K562 (cell line): ENCODE results near the gene ZDHHC15. TPM values are rescaled to one million over a fixed set of nuclear protein-coding genes. Genes with fewer than 3 reads are reported as not detected.
"Not testable (repeated sequence)": the region's sequence is repeated elsewhere in the genome, so short reads cannot be mapped to it uniquely, and the experiment has no call there.

Experiments
- ATAC-seq: fragments of 200-7000 bp; cut with Tn5 transposase; 3 replicates; pipeline ENCODE4 v1.9.1; 2020; ENCODE audit warnings: moderate library complexity
- BruUV-seq: library from RNA; stranded (reverse); fragments of 400-500 nt; replicated peaks from 2 replicates; lab custom pipeline; 2021; lab: Mats Ljungman, UMichigan
- CTCF ChIA-PET: fragments of 300-600 bp; formaldehyde crosslinking; extraction: SDS; loops from one replicate; lab custom pipeline; 2021; ENCODE audit warnings: low intra/inter-chr PET ratio; lab: Yijun Ruan, JAX
- POLR2A ChIA-PET: fragments of 300-600, 350-650 bp; sonication (Branson Sonifier 250); formaldehyde crosslinking; extraction: SDS; loops from one replicate; lab custom pipeline; 2021; ENCODE audit warnings: antibody characterized with exemption, inconsistent platforms; lab: Yijun Ruan, JAX
- DNase-seq, 4 experiments: peaks; one replicate each; pipeline versions ENCODE4 v3.0.0 to v3.0.0-alpha.2; 2011 to 2018; ENCODE audit warnings: low spot score in 3 of 4, mixed read lengths in 3 of 4; ENCODE audit errors: extremely low read depth in 1 of 4
- FAIRE-seq: peaks from 2 replicates; lab custom pipeline; 2011; peaks lifted over from hg19 to GRCh38; lab: Jason Lieb, UNC
- H2AFZ ChIP-seq: 2 replicates; pipeline ENCODE4 v1.6.0; 2011; ENCODE audit warnings: low read depth, low read length, control low read depth, inconsistent platforms
- H3K27ac ChIP-seq: fragments of 200-600 bp; 3 replicates; pipeline ENCODE4 v1.8.0; 2011; ENCODE audit warnings: low read depth, mild to moderate bottlenecking, control low read depth, inconsistent platforms, low read length, moderate library complexity, mixed read lengths; ENCODE audit errors: extremely low read depth
- H3K27me3 ChIP-seq, 2 experiments: fragments of 300-600 bp in 1 of 2; 2 replicates in 1 of 2; 3 replicates in 1 of 2; pipeline versions ENCODE4 v1.6.0 to v1.8.0; 2011; ENCODE audit warnings: inconsistent platforms in 2 of 2, low read length in 2 of 2, mild to moderate bottlenecking in 1 of 2, mixed read lengths in 1 of 2, moderate library complexity in 1 of 2; ENCODE audit not compliant: control insufficient read depth in 2 of 2, insufficient read depth in 2 of 2
- H3K36me3 ChIP-seq: fragments of 300-600 bp; 3 replicates; pipeline ENCODE4 v1.8.0; 2011; ENCODE audit warnings: mild to moderate bottlenecking, low read length, inconsistent platforms; ENCODE audit not compliant: control insufficient read depth, insufficient read depth
- H3K4me1 ChIP-seq, 2 experiments: fragments of 200-600 bp in 1 of 2; replicated peaks in 1 of 2; 2 replicates in 1 of 2; 3 replicates in 1 of 2; pipeline versions ENCODE4 v1.5.1 to v1.8.0; 2011; ENCODE audit warnings: inconsistent platforms in 2 of 2, low read length in 2 of 2, mild to moderate bottlenecking in 1 of 2, mixed read lengths in 1 of 2, moderate library complexity in 1 of 2; ENCODE audit not compliant: control insufficient read depth in 2 of 2, insufficient read depth in 2 of 2
- H3K4me2 ChIP-seq: 2 replicates; pipeline ENCODE4 v1.6.1; 2011; ENCODE audit warnings: low read length, control low read depth, inconsistent platforms, mixed read lengths; ENCODE audit not compliant: insufficient read depth
- H3K4me3 ChIP-seq: fragments of 200-600 bp; sonication (generic), shearing (Covaris generic); 2 replicates; pipeline ENCODE4 v1.5.1; 2016; ENCODE audit warnings: control low read depth, inconsistent platforms
- H3K79me2 ChIP-seq: fragments of 200-600 bp; 3 replicates; pipeline ENCODE4 v1.8.0; 2011; ENCODE audit warnings: low read length, inconsistent platforms; ENCODE audit not compliant: control insufficient read depth, insufficient read depth
- H3K9ac ChIP-seq, 2 experiments: 2 replicates each; pipeline versions ENCODE4 v1.6.0 to v1.6.1; 2011; ENCODE audit warnings: low read depth in 2 of 2, low read length in 2 of 2, control low read depth in 1 of 2, inconsistent platforms in 1 of 2, mild to moderate bottlenecking in 1 of 2, mixed read lengths in 1 of 2; ENCODE audit not compliant: insufficient read depth in 1 of 2
- H3K9me1 ChIP-seq: one replicate; pipeline ENCODE4 v1.6.0; 2011; ENCODE audit warnings: inconsistent platforms, mild to moderate bottlenecking, low read length, moderate library complexity; ENCODE audit not compliant: control insufficient read depth, insufficient read depth
- H3K9me3 ChIP-seq: replicated peaks from 2 replicates; pipeline ENCODE4 v1.5.1; 2011; ENCODE audit warnings: low read depth, low read length, inconsistent platforms; ENCODE audit not compliant: control insufficient read depth, insufficient read depth
- H4K20me1 ChIP-seq: replicated peaks from 2 replicates; pipeline ENCODE4 v1.6.1; 2011; ENCODE audit warnings: low read length, inconsistent platforms, mixed read lengths; ENCODE audit not compliant: control insufficient read depth, insufficient read depth
- CBFA2T3 ChIP-seq: fragments of 450-650 bp; IDR thresholded peaks from 2 replicates; pipeline ENCODE4 v1.6.1; 2017
- CHD1 ChIP-seq: fragments of 200-600 bp; sonication (generic); IDR thresholded peaks from one replicate; pipeline ENCODE4 v1.6.1; 2012; ENCODE audit warnings: mild to moderate bottlenecking, moderate library complexity, low read length, inconsistent platforms
- NRF1 ChIP-seq, 2 experiments: fragments of 450-650 bp; IDR thresholded peaks in 1 of 2; conservative IDR thresholded peaks in 1 of 2; 2 replicates each; pipeline ENCODE4 v1.6.1; 2014; ENCODE audit warnings: mild to moderate bottlenecking in 2 of 2
- RFX1 ChIP-seq: fragments of 450-650 bp; IDR thresholded peaks from 2 replicates; pipeline ENCODE4 v1.6.1; 2016; ENCODE audit warnings: mild to moderate bottlenecking, moderate library complexity
- ZNF146 ChIP-seq: IDR thresholded peaks from one replicate; pipeline ENCODE4 v1.6.1; 2018; ENCODE audit warnings: missing compliant biosample characterization; ENCODE audit not compliant: unreplicated experiment
- in situ Hi-C: fragments of 300-500 bp; cut with MboI; formaldehyde crosslinking; loops from 4 replicates; pipeline ENCODE4 v1.15.0; 2018; ENCODE audit warnings: inconsistent platforms, mixed read lengths
- intact Hi-C: fragments of 100-400 bp; cut with micrococcal nuclease; formaldehyde crosslinking; loops from 2 replicates; pipeline ENCODE4 v1.14.2; 2022
- polyA plus RNA-seq, 8 experiments: library from polyadenylated mRNA; depleted of rRNA in 4 of 8; stranded (reverse) in 5 of 8; unstranded in 3 of 8; fragments of >200 nt; fragmentation: Nextera tagmentation in 2 of 8; fragmentation: Illumina TruSeq in 1 of 8; extraction: Ambion mirVana in 2 of 8; extraction: Trizol in 1 of 8; gene quantifications; 2 replicates each; pipeline versions ENCODE4 v1.2.1 to v1.2.3, GENCODE V29; 2011 to 2014; ENCODE audit warnings: inconsistent platforms in 1 of 8, missing spikeins in 1 of 8
- total RNA-seq, 7 experiments: library from RNA; depleted of rRNA in 6 of 7; stranded (reverse); fragments of >200 nt in 6 of 7; fragmentation: Illumina TruSeq in 2 of 7; extraction: Trizol in 2 of 7; gene quantifications; 2 replicates each; pipeline versions ENCODE4 v1.2.1 to v1.2.3, GENCODE V29; 2011 to 2021; ENCODE audit warnings: low replicate concordance in 1 of 7
- TF ChIP-seq, protein P1 (sequence below), 2 experiments: IDR thresholded peaks; 2 replicates each; pipeline ENCODE4 v1.6.1; 2011; ENCODE audit warnings: borderline replicate concordance in 1 of 2, control low read depth in 1 of 2, low read depth in 1 of 2, low read length in 1 of 2, mild to moderate bottlenecking in 1 of 2, mixed read lengths in 1 of 2, moderate library complexity in 1 of 2; ENCODE audit not compliant: insufficient read depth in 1 of 2, insufficient read length in 1 of 2, poor library complexity in 1 of 2, severe bottlenecking in 1 of 2; ENCODE audit errors: extremely low read depth in 1 of 2

ZDHHC15 gene
- total and polyA plus RNA-seq, 9 of the 15 experiments (the other 6 are each of a cell fraction or from before 2014, with no cell fraction given), result 0.01 to 0.07 (median 0.04) TPM; not detected in 4

DNA sequence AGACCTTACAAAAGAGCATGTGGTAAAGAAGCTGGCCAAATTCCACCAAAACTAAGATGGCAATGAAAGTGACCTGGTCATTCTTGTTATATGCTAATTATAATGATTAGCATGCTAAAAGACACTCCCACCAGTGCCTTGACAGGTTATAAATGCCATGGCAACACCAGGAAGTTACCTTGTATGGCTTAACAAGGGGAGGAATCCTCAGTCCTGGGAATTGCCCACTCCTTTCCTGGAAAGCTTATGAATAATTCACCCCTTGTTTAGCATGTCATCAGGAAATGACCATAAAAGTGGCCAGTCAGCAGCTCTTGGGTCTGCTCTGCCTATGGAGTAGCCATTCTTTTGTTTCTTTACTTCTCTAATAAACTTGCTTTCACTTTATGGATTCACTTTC lies 161.0 kb downstream of the ZDHHC15 start:
- BruUV-seq, result no TSS peak
- TF ChIP-seq NRF1 (conservative IDR thresholded peaks at IDR 0.05 in 1 of 2, IDR thresholded peaks at IDR 0.05 in 1 of 2) (no peak), CBFA2T3 (no peak), CHD1 (no peak), RFX1 (peak; percentile 20; the same call in 1 of the 2 replicates)
- TF ChIP-seq, protein P1, sequence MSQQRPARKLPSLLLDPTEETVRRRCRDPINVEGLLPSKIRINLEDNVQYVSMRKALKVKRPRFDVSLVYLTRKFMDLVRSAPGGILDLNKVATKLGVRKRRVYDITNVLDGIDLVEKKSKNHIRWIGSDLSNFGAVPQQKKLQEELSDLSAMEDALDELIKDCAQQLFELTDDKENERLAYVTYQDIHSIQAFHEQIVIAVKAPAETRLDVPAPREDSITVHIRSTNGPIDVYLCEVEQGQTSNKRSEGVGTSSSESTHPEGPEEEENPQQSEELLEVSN (IDR thresholded peaks at IDR 0.05; ENCODE audit: borderline replicate concordance in 1 of 2, extremely low read depth in 1 of 2, insufficient read depth in 1 of 2, insufficient read length in 1 of 2, low read depth in 1 of 2, low read length in 1 of 2, poor library complexity in 1 of 2, severe bottlenecking in 1 of 2), result no peak
- Histone ChIP-seq H3K36me3 (no peaks in the 10 kb centered on the region), H3K27me3 (no peaks in the 10 kb centered on the region), H3K27ac (no peak overlapping the region), H3K4me3 (no peak overlapping the region), H4K20me1 (no peaks in the 10 kb centered on the region), H3K9me3 (no peaks in the 10 kb centered on the region), H3K9me1 (no peaks in the 10 kb centered on the region), H2AFZ (no peak overlapping the region), H3K79me2 (no peaks in the 10 kb centered on the region), H3K4me2 (no peak overlapping the region), H3K9ac (no peak overlapping the region), H3K4me1 (no peaks in the 10 kb centered on the region)
- FAIRE-seq, result no peak
- DNase-seq, result no peak
- intact Hi-C loops, result no loop called here
- ChIA-PET POLR2A (no interaction called here), CTCF (no interaction called here)
- ATAC-seq, result no peak
- in situ Hi-C loops, result no loop called here

DNA sequence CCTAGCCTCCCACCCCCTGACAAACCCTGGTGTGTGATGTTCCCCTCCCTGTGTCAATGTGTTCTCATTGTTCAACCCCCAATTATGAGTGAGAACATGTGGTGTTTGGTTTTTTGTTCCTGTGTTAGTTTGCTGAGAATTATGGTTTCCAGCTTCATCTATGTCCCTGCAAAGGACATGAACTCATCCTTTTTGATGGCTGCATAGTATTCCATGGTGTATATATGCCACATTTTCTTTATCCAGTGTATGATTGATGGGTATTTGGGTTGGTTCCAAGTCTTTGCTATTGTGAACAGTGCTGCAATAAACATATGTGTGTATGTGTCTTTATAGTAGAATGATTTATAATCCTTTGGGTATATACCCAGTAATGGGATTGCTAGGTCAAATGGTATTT lies 174.2 kb downstream of the ZDHHC15 start:
- intact Hi-C loops, result not testable (repeated sequence)

More for the DNA sequence above, 174.2 kb downstream of the ZDHHC15 start:
- H3K4me2 ChIP-seq, H2AFZ ChIP-seq, FAIRE-seq, H3K79me2 ChIP-seq, H3K27ac ChIP-seq, CTCF ChIA-PET, H3K9me1 ChIP-seq, H3K27me3 ChIP-seq, in situ Hi-C loops, BruUV-seq, H3K4me3 ChIP-seq, POLR2A ChIA-PET, H3K9me3 ChIP-seq, H3K36me3 ChIP-seq, H3K9ac ChIP-seq, DNase-seq, H4K20me1 ChIP-seq, ATAC-seq: not testable (repeated sequence)
- peak; percentile 62 for TF ChIP-seq ZNF146 (CRISPR knock-in tag)
- TF ChIP-seq, all 486 proteins: peak for 1; not testable (repeated sequence) for 485
- H3K4me1 ChIP-seq, result not testable (repeated sequence)
